Fibroblast of pulmonary artery (primary cell): ENCODE results near the gene CCDC7.
"Not testable (repeated sequence)": the region's sequence is repeated elsewhere in the genome, so short reads cannot be mapped to it uniquely, and the experiment has no call there.

Experiments
- DNase-seq: peaks from one replicate; pipeline ENCODE4 v3.0.0-alpha.2; 2010; ENCODE audit warnings: low read depth
- H3K4me3 ChIP-seq: replicated peaks from 2 replicates; pipeline ENCODE4 v1.5.1; 2011; ENCODE audit warnings: low read depth, mild to moderate bottlenecking, control low read depth, low read length, moderate library complexity
- CTCF ChIP-seq: IDR thresholded peaks from 2 replicates; pipeline ENCODE4 v1.5.1; 2011; ENCODE audit warnings: mild to moderate bottlenecking, control low read depth, low read length, inconsistent platforms; ENCODE audit errors: missing control alignments

CCDC7 gene

GRCh38 chr10:32773105-32773504, 327.2 kb downstream of the CCDC7 start:
- no peak for TF ChIP-seq CTCF
- H3K4me3 ChIP-seq, result no peak overlapping the region
- no peak for DNase-seq

GRCh38 chr10:32786968-32787367, 341.0 kb downstream of the CCDC7 start:
- no peak for DNase-seq
- no peak for TF ChIP-seq CTCF
- H3K4me3 ChIP-seq, result no peak overlapping the region

- H3K4me3 ChIP-seq, result no peak overlapping the region
- TF ChIP-seq CTCF, result no peak
- DNase-seq, result no peak
These were observed 341.8 kb downstream of the CCDC7 start for GRCh38 chr10:32787690-32788284.

GRCh38 chr10:32788359-32788758, 342.4 kb downstream of the CCDC7 start:
- TF ChIP-seq CTCF, result no peak
- no peak for DNase-seq
- H3K4me3 ChIP-seq, result no peak overlapping the region

- no peak overlapping the region for H3K4me3 ChIP-seq
- DNase-seq, result peak; percentile 7
- TF ChIP-seq CTCF, result no peak
These were observed 344.5 kb downstream of the CCDC7 start for GRCh38 chr10:32790483-32790882.

- no peak overlapping the region for H3K4me3 ChIP-seq
- TF ChIP-seq CTCF, result no peak
- DNase-seq, result peak; percentile 10
These were observed 347.1 kb downstream of the CCDC7 start for GRCh38 chr10:32793033-32793432.

- DNase-seq, result peak; percentile 57
- peak; percentile 70 for TF ChIP-seq CTCF
- no peak overlapping the region for H3K4me3 ChIP-seq
These were observed 349.8 kb downstream of the CCDC7 start for GRCh38 chr10:32795598-32796183.

GRCh38 chr10:32797393-32797792, 351.5 kb downstream of the CCDC7 start:
- H3K4me3 ChIP-seq, result not testable (repeated sequence)
- peak; percentile 7 for DNase-seq
